Stomach (tissue), 4 donors: Measurements from ENCODE around the gene POTEJ.
"Not testable (repeated sequence)": the region's sequence is repeated elsewhere in the genome, so short reads cannot be mapped to it uniquely, and the experiment has no call there.

Experiments
- POLR2A ChIP-seq, 4 donors: fragments of 450-650 bp; IDR thresholded peaks; one replicate each; pipeline ENCODE4 v1.6.1; 2016; ENCODE audit warnings: antibody characterized with exemption in 4 of 4, control low read depth in 2 of 4, mild to moderate bottlenecking in 1 of 4, moderate library complexity in 1 of 4
- POLR2AphosphoS5 ChIP-seq, 3 donors: sonication (generic); formaldehyde crosslinking; IDR thresholded peaks; one replicate each; pipeline ENCODE4 v1.6.1; 2016; ENCODE audit warnings: antibody characterized with exemption in 3 of 3
- TF ChIP-seq, protein P1 (sequence below), 7 experiments: fragments of 450-650 bp in 4 of 7; fragments of 200-600 bp in 3 of 7; sonication (generic) in 3 of 7; IDR thresholded peaks; one replicate each; pipeline ENCODE4 v1.5.1; 2016 to 2019; ENCODE audit warnings: antibody characterized with exemption in 7 of 7, control low read depth in 2 of 7, mild to moderate bottlenecking in 1 of 7

DNA sequence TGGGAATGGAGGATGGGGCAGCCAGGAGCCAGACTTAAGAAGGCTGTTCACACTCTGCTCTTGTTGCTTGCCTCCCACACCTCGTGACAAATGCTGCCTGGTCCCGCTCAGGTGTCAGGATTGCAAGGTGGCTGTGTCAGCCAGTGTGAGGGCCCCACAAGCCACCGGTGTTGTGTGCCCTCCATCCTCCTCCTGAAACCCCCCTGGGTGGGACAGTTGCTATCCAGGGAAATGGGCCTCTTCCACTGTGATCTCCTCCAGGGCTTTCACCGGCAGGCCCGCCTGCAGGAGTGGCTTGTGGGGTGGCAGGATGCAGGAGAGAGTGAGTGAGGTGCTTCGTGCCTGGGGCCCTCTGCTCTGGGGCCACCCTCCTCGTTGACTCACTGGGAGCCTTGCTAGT, 28.3 kb upstream of the POTEJ start:
- TF ChIP-seq, protein P1, sequence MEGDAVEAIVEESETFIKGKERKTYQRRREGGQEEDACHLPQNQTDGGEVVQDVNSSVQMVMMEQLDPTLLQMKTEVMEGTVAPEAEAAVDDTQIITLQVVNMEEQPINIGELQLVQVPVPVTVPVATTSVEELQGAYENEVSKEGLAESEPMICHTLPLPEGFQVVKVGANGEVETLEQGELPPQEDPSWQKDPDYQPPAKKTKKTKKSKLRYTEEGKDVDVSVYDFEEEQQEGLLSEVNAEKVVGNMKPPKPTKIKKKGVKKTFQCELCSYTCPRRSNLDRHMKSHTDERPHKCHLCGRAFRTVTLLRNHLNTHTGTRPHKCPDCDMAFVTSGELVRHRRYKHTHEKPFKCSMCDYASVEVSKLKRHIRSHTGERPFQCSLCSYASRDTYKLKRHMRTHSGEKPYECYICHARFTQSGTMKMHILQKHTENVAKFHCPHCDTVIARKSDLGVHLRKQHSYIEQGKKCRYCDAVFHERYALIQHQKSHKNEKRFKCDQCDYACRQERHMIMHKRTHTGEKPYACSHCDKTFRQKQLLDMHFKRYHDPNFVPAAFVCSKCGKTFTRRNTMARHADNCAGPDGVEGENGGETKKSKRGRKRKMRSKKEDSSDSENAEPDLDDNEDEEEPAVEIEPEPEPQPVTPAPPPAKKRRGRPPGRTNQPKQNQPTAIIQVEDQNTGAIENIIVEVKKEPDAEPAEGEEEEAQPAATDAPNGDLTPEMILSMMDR (IDR thresholded peaks at IDR 0.05) = not testable (repeated sequence)
- not testable (repeated sequence) for TF ChIP-seq POLR2AphosphoS5, POLR2A (IDR thresholded peaks at IDR 0.05)
